Stimulated activated CD4-positive, alpha-beta T cell treated with anti-CD3 and anti-CD28 coated beads, Interleukin-2, amount 100 ng/mL, for 4 hours (primary cell): Measurements from ENCODE around the gene CCDC83.
"Not testable (repeated sequence)": the region's sequence is repeated elsewhere in the genome, so short reads cannot be mapped to it uniquely, and the experiment has no call there.

ENCODE experiments used
- DNase-seq: peaks from one replicate; pipeline ENCODE4 v3.0.0-alpha.2; 2020; ENCODE audit warnings: low read depth

The CCDC83 gene

DNA sequence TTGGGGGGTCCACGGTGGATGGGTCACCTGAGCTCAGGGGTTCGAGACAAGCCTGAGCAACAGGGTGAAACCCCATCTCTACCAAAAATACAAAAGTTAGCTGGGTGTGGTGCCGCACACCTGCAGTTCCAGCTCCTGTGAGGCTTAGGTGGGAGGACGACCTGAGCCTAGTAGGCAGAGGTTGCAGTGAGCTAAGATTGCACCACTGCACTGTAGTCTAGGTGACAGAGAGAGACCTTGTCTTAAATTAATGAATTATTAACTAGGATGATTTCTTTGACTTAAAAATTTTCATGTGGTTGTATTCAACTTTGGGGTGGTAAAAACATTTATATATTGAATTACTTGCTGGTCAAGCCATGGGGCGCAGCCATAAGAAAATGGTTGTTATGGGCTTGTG is 33.9 kb downstream of the CCDC83 start:
- DNase-seq: no peak

DNA sequence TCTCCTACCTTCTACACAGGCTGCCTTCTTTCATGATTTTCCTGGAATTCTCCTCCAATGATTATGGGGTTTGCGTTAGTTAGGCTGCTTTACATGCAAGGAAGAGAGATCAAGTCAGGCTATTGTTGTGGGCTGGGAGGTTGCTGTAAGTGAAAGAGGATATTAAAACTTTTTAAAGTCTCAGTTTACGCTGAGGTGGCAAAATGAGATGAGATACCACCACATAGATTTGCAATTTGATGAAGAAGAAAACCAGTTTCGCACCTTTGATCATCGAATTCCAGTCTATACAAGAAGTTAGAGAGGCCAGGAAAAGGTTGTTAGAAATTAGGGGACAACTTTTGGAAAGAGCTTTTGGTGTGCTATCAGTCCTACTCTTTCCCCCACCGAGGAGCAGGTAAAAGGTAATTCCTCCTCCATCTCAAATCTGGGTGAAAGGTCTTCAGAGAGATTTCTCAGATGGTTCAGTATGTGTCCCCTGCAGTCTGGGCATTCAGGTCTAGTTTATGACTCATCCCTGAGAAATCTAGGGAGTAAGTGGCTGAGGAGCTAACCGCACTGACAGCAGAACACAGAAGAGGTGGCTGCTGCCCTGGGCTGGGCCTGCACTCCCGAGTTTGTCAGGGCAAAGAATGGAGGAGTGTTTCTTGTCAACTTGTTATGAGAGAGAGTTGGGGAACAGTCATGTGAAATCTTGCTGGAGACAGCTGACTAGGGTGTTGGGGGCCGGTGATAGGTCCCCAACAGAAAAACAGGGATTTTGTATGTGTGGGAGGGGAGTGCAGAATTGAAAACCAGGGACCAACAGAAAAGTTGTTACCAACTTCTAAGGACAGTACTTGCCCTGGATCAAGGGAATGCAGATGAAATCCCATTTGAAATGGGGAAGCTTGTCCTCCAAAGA is 34.7 kb downstream of the CCDC83 start:
- DNase-seq: no peak

DNA sequence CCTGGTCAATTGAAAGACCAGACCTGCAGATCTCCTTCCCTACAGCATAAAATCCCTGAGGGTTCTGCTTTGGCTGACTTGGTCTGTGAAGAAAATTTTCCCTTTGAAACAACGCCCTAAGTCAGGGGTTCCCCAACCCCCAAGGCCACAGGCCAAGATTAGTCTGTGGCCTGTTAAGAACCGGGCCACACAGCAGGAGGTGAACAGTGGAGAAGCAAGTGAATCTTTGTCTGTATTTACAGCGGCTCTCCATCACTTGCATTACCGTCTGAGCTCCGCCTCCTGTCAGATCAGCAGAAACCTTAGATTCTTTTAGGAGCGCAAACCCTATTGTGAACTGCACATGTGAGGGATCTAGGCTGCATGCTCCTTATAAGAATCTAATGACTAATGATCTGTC is 38.2 kb downstream of the CCDC83 start:
- DNase-seq: no peak

GRCh38 chr11:85896876-85897275 is 41.7 kb downstream of the CCDC83 start:
- DNase-seq: no peak

DNA sequence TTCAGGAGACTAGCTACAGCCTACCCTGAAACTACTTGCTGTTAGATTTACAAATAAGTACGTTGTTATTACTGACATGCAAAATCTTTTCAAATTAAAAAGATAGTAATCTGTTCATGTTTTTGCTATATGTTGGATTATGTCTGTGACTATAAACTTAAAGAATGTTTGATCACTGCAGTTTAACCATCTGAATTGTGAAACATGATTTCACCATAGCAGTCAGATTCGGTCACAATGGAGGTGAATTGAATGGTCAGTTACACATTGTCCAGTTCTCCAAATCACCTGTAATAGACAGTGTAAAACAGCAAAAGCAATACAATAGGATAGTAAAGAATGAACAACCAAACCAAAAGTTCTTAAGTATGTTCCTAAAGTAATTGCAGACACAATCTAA is 43.3 kb downstream of the CCDC83 start:
- DNase-seq: no peak

DNA sequence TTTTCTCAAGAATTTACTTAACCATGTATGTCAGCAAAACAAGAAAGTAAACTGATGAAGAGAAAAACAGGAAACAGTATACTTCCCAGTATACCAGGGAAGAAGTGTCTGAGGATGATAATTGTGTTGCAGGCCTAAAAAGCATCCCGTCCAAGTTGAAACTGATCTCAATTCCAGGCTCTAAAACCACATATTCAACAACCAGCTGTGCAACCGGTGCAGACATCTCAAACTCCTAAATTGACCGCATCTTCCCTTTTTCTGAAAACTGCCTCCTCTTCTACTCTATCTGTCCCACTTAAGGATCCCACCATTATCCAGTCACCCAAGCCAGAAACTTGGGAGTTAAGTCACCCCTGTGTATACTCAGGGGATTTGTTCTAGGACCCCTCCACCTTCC is 47.2 kb downstream of the CCDC83 start:
- DNase-seq: no peak

GRCh38 chr11:85903406-85903805 is 48.2 kb downstream of the CCDC83 start:
- no peak for DNase-seq

DNA sequence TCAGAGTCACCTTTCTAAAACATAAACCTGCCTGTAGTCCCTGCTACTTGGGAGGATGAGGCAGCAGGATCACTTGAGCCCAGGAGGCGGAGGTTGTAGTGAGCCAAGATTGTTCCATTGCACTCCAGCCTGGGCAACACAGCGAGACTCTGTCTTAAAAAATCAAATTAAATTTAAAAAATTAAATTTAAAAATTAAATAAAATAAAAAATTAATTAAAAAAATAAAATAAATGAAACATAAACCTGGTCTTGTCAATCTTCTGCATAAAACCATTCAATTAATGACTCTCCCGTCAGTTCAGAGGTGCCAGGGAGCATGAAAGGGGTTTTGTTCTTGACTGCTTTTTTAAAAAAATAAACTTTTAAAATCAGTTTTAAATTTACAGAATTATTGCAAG is 48.6 kb downstream of the CCDC83 start:
- no peak for DNase-seq

DNA sequence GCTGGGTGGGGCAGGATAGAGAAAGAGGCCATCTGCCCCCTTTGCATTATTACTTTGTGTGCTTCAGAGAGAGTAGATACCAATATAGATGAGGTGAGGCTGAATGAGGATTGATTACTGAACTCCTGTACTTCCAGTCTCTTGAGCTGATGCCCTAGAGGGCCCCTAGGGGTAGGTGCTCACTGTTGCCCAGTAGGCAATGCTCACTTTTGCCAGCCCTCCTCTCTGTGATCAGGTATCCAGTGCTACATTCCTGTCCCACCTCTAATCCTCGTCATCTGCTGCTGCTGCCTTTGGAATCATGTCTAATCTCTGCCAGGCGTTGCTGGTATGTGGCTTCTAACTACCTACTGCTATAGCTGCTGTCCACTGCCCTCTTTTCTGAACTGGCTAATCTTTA is 57.2 kb downstream of the CCDC83 start:
- DNase-seq: no peak

DNA sequence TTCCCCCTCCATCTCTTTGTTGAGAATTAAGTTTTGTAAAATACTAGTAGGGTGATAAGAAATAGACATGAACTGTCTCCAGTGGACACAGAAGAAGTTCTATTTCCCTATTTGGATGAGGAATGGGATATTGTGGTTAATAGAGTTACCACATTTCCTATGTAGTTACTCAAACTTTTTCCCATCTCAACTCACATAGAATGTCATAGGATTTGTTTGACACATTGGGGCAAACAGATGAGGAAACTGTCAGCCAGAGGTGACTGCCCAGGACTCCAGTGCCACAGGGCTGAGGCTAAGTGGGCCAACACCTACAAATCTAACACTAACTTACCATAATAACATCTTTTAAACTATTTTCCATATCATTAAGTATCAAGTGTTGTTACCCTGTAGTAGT is 58.3 kb downstream of the CCDC83 start:
- no peak for DNase-seq

DNA sequence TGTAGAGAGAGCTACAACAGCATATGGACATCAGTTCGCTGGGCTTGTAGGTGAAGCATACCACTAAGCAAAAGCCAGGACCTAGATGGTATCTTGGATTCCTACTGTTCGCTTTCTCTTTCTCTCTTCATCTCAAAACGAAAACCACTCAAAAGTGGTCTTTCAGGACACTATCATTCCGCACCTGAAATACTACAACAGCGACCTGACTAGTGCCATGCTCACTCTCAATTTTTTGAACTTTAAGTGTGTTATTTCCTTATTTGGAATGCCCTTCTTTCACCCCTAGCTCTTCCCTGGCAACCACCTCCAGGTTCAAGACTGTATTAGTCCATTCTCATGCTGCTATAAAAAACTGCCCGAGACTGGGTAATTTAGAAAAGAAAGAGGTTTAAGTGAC is 59.2 kb downstream of the CCDC83 start:
- DNase-seq: no peak

DNA sequence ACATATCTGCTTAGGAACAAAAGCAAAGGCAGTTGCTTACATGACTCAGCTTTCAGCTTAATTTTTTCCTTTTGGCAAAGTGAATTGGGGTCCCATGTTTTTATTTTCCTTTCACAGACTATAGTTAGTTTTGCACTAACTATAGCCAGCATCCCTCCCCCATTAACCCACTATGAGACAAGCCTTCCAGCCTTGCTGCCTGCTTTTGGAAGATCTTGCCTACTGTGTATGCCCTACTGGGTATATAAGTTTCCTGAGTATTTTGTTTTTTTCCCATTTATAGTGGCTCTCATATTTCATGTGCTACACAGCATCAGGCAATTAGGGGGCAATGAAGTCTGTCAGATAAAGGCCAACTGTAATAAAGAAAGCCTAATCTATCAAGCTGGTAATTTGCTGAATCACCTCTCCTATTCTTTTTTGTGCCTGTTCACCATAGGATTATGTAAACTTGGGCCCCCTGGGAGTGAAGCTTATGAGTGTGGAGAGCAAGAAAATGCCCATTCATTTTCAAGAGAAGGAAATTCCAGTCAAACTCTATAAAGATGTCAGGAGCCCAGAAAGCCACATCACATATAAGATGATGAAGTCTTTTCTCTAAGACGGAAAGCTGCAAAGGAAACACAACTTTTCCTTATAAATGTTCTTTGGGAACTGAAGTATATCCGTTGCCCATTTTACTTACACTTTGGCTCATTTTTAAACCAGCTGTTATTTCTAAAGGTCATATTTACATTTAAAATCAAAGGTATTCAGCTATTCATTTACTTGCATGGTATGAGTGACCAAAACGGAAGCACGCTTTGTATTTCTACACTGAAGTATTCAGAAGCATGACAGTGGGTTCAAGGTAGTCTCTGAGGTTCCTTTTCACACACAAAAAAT is 64.0 kb downstream of the CCDC83 start:
- no peak for DNase-seq

DNA sequence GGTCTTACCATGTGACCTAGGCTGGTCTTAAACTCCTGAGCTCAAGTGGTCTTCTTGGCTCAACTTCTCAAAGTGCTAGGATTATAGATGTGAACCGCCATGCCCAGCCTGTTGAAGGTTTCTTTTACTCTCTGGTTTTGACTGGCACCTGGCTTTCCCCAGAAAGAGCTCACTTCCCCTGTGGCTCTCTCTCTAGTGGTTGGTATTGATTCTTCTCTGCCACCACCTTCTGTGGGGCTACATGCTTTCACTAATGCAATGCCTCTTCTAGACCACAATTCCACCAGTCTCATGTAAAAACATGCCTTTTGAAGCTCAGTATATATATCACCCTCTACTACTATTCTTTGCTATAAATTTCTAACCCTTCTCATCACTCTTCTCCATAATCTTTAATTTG is 67.2 kb downstream of the CCDC83 start:
- DNase-seq: no peak

GRCh38 chr11:85923455-85923854 is 68.3 kb downstream of the CCDC83 start:
- no peak for DNase-seq

DNA sequence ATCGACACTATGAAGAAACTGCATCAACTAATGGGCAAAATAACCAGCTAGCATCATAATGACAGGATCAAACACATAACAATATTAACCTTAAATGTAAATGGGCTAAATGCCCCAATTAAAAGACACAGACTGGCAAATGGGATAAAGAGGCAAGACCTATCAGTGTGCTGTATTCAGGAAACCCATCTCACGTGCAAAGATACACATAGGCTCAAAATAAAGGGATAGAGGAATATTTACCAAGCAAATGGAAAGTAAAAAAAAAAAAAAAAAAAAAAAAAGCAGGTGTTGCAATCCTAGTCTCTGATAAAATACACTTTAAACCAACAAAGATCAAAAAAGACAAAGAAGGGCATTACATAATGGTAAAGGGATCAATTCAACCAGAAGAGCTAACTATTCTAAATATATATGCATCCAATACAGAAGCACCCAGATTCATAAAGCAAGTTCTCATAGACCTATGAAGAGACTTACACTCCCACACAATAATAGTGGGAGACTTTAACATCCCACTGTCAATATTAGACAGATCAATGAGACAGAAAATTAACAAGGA is 71.6 kb downstream of the CCDC83 start:
- DNase-seq: not testable (repeated sequence)

DNA sequence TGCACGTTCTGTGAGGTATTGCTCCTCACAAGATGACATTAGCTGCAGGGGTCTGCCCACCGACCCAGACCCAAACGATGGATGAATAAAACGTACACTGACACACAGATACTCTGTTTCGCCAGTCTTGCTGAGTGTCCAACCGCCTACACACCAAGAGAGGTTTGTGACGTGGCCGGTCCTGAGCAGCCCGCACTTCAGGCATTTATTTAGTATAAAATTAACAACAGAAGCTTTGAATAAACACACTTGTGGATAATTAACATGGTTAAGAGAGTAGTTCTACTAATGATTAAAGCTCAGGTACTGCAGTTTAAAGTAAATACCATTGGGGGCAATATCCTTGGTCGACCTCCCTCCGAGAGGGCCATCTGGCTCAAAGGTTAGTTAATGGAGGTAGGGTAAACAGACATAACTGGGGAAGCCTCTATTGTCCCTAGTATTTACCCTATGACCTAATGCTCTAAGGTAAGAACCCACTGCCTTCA is 75.7 kb downstream of the CCDC83 start:
- no peak for DNase-seq

GRCh38 chr11:85934596-85935169 is 79.5 kb downstream of the CCDC83 start:
- DNase-seq: no peak

- no peak for DNase-seq
Observed at GRCh38 chr11:85935751-85936150, 80.6 kb downstream of the CCDC83 start.

- no peak for DNase-seq
Observed at GRCh38 chr11:85937835-85938234, 82.7 kb downstream of the CCDC83 start.

DNA sequence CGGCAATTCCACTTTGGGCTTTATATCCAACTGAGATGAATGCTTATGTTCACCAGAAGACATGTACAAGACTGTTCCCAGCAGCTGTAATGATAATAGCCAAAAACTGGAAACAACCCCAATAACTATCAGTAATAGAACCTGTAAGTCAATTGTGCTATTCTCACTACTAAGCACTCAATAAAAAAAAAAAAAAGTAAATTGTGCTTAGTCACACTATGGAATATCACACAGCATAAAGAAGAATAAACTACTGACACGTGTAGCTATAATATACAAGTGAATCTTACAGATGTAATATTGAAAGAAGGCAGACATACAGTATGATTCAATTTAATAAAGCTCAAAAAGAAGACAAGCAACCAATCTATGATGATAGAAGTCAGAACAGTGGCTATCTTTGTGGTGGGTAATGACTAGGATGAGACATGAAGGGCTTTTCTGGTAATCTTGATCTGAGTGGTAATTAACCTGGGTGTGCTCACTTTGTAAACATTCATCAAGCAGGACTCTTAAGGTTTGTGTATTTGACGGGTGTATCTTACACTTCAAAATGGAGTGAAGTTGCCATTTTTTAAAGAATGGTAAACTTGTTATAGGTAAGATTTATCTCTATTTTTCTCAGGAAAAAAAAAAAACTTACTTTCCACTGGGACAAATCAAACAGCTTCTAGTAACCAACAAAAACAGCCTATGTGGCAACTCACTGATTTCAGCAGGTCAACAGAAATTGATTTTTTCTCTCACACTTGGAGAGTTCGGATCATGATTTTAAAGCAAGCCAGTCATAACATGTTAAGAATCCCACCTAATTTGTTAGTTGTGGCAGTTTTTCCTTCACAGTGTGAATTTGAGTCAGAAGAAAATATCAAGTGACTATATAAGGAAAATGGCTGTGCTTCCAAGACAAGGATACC is 84.2 kb downstream of the CCDC83 start:
- DNase-seq: no peak

- DNase-seq: no peak
Observed at GRCh38 chr11:85941380-85941973, 86.3 kb downstream of the CCDC83 start.
